Activated CD8-positive, alpha-beta memory T cell treated with anti-CD3 and anti-CD28 coated beads for 36 hours (primary cell): ENCODE data around the gene MMRN2. TPM values are rescaled to one million over a fixed set of nuclear protein-coding genes. Genes with fewer than 3 reads are reported as not detected.
"Not testable (repeated sequence)": the region's sequence is repeated elsewhere in the genome, so short reads cannot be mapped to it uniquely, and the experiment has no call there.

Experiments
- CTCF ChIA-PET: fragments of 350-600 bp; sonication (Branson Sonifier 250); formaldehyde crosslinking; loops from one replicate; lab custom pipeline; 2021; ENCODE audit warnings: antibody characterized with exemption; lab: Charles Lee
- POLR2A ChIA-PET: fragments of 350-600 bp; sonication (Branson Sonifier 250); formaldehyde crosslinking; loops from one replicate; lab custom pipeline; 2021; ENCODE audit warnings: antibody characterized with exemption; lab: Charles Lee
- total RNA-seq, 2 experiments: library from RNA; stranded (reverse); gene quantifications; one replicate each; pipeline ENCODE4 v1.2.3, GENCODE V29; 2021

Gene MMRN2
- total RNA-seq, result not detected

- POLR2A ChIA-PET, result no interaction called here
- CTCF ChIA-PET, result interaction anchor here (1.5 to 1.9 kb wide), 2 partner anchors 18 kb away, joined by 6 to 12 read pairs; no protein-coding TSS in a partner anchor
Observed at GRCh38 chr10:86957471-86958115, at the start of gene MMRN2. TSS of gene MMRN2 (minus strand) at chr10:86957615. CDS start at chr10:86957541, 74 bp downstream.

DNA sequence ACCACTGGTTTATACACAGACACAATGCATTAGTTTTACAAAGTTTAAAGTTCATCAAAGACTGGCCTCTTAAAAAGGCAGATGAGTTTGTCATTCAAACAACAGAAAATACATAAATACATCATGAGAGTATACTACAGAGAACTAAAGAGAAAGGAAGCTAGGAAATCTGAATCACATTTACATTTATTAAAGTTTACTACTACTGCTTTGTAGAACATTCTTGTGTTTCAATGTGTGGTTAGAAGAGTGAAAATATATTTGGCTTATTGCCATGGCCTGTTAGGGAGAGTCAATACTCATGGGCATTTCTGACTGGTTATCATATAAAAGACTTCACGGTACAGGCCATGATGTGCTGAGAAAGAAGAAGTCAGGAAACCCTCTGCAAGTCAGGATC lies 49.7 kb upstream of the MMRN2 start:
- POLR2A ChIA-PET, result interaction anchor here (0.7 kb wide), 1 partner anchor 21 kb away, joined by 6 read pairs; no protein-coding TSS in a partner anchor
- CTCF ChIA-PET, result not testable (repeated sequence)

GRCh38 chr10:87000491-87000890 lies 43.1 kb upstream of the MMRN2 start:
- ChIA-PET CTCF (no interaction called here), POLR2A (no interaction called here)

DNA sequence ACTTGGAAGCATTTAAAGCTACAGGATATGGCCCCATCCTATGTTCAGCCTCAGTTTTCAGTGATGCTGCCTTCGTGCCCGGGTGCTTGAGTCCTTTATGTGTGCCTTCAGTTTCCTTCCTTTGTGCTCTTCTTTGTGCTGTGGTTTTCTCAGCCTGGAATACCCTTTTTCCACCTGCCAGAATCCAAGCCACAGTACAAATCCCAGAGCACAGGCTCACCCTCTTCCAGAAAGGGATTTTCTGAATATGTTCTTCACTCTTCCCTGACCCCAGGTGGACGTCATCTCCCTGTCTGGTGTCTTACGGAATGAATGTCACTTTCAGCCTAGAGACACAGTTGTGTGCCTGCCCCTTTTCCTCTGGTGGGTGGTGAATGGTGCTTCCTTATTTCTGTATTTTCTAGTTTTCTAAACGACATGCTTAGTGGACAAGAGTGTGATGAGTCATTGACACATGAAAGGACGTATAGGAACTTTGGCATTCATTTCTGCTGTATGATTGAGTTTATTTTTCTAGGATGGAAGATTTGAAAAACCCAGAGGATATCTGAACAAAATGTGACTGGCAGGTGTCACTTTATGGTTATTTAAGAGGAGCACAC lies 42.5 kb upstream of the MMRN2 start:
- POLR2A ChIA-PET, CTCF ChIA-PET: not testable (repeated sequence)

DNA sequence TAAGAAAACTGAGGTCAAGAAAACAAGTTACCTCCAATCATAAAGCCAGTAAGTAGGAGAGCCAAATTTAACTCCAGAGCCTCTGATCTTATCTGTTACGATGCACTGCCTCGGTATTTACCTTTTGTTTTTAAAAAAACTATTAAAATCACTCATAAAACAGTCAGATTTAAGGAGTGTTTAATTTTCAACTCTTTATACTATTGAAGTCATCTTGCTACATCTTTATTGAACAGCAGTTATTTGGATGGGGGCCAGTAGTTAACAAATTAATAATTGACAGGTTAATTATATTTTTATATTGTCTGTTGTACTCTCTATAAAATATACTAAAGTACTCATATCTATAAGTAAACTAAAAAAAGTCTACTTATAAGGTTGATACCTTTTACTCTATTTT lies 35.5 kb upstream of the MMRN2 start:
- POLR2A ChIA-PET, result no interaction called here
- CTCF ChIA-PET, result no interaction called here

DNA sequence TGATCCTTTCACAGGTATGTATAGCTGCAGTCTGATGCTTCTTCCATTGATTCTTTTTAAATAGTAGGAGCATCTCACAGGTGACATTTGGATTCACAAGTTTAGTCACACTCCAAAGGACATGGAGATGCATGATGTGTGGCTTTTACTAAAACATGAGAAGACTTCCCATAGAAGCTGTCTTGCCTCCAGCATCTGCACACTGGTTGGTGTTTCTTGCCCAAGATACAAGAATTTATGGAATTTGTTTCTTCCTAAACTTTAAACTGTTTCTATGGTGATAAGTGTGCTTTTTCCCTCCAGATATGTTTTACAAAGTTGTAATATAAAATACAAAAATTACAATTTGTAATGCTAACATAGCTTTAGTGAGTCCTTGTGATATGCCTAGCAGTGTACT lies 35.0 kb upstream of the MMRN2 start:
- ChIA-PET CTCF (interaction anchor here (0.6 kb wide), 1 partner anchor 53 kb away, joined by 3 read pairs; no protein-coding TSS in a partner anchor), POLR2A (no interaction called here)

DNA sequence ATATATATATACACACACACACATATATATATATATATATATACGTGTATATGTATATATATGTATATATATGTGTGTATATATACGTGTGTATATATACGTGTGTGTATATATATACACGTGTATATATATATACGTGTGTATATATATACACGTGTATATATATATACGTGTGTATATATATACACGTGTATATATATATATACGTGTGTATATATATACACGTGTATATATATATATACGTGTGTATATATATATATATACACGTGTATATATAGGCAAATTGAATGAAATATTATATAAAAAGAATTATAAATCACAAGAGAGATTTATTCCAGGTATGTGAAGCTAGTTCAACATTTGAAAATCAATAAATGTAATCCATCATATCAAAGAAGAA lies 33.9 kb upstream of the MMRN2 start:
- CTCF ChIA-PET, POLR2A ChIA-PET: not testable (repeated sequence)

DNA sequence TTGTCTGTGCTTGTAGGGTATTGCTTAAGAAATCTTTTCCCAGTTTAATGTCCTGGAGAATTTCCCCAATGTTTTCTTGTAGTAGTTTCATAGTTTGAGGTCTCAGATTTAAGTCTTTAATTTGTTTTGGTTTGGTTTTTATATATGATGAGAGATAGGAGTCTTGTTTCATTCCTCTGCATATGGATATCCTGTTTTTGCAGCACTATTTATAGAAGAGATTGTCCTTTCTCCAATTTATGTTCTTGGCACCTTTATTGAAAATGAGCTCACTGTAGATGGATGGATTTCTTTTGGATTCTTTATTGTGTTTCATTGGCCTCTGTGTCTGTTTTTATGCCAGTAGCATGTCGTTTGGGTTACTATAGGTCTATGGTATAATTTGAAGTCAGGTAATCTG lies 31.1 kb upstream of the MMRN2 start:
- ChIA-PET CTCF (no interaction called here), POLR2A (no interaction called here)

- CTCF ChIA-PET, POLR2A ChIA-PET: not testable (repeated sequence)
Observed at GRCh38 chr10:86984498-86984897, 27.1 kb upstream of the MMRN2 start.

- ChIA-PET CTCF (no interaction called here), POLR2A (no interaction called here)
Observed at GRCh38 chr10:86981716-86982115, 24.3 kb upstream of the MMRN2 start.

DNA sequence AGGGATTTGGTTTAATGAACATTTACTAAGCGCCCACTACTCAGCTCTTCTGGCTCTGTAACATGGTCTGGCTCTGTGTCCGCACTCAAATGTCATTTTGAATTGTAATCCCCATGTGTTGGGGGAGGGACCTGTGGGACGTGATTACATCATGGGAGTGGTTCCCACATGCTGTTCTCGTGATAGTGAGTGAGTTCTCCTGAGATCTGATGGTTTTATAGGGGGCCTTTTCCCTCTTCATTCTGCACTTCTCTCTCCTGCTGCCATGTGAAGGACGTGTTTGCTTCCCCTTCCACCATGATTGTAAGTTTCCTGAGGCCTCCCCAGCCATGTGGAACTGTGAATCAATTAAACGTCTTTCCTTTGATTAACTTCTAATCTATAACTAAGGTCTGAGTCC lies 23.6 kb upstream of the MMRN2 start:
- POLR2A ChIA-PET, CTCF ChIA-PET: not testable (repeated sequence)

GRCh38 chr10:86979977-86980448 lies 22.6 kb upstream of the MMRN2 start:
- ChIA-PET CTCF (no interaction called here), POLR2A (no interaction called here)

GRCh38 chr10:86979296-86979818 lies 21.9 kb upstream of the MMRN2 start:
- CTCF ChIA-PET, result no interaction called here
- POLR2A ChIA-PET, result no interaction called here

- CTCF ChIA-PET, result interaction anchor here (1.1 kb wide), 1 partner anchor 12 kb away, joined by 3 read pairs; no protein-coding TSS in a partner anchor
- POLR2A ChIA-PET, result not testable (repeated sequence)
Observed at GRCh38 chr10:86978457-86978856, 21.0 kb upstream of the MMRN2 start.

DNA sequence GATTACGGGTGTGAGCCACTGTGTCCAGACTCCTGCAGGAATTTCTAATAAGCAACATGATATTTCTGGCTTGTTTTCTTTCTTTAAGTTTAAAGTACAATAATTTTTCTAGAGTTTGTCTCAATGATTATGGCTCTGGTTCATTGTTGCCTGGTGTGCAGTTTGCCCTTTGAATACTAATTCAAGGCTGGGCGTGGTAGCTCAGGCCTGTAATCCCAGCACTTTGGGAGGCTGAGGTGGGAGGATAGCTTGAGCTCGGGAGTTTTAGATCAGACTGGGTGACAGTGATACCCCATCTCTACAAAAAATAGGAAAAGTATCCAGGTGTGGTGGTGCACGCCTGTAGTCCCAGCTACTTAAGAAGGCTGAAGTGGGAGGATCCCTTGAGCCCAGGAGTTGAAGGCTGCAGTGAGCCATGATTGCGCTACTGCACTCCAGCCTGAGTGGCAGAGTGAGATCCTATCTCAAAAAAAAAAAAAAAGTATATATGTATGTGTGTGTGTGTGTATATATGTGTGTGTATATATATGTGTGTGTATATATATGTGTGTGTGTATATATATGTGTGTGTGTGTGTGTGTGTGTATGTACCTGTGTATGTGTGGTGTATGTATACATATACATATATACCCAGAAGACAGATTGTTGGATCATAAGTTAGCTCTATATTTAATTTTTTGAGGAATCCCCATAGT lies 19.1 kb upstream of the MMRN2 start:
- ChIA-PET CTCF (interaction anchor here (0.6 kb wide), 2 partner anchors 47 to 98 kb away, joined by 3 to 4 read pairs; no protein-coding TSS in a partner anchor), POLR2A (no interaction called here)

GRCh38 chr10:86974484-86974883 lies 17.1 kb upstream of the MMRN2 start:
- CTCF ChIA-PET, result interaction anchor here (0.7 kb wide), 1 partner anchor 109 kb away, joined by 3 read pairs; no protein-coding TSS in a partner anchor

GRCh38 chr10:86972613-86973380 lies 15.4 kb upstream of the MMRN2 start:
- POLR2A ChIA-PET, result no interaction called here
- CTCF ChIA-PET, result no interaction called here

More at GRCh38 chr10:86974484-86974883, 17.1 kb upstream of the MMRN2 start:
- POLR2A ChIA-PET, result no interaction called here

DNA sequence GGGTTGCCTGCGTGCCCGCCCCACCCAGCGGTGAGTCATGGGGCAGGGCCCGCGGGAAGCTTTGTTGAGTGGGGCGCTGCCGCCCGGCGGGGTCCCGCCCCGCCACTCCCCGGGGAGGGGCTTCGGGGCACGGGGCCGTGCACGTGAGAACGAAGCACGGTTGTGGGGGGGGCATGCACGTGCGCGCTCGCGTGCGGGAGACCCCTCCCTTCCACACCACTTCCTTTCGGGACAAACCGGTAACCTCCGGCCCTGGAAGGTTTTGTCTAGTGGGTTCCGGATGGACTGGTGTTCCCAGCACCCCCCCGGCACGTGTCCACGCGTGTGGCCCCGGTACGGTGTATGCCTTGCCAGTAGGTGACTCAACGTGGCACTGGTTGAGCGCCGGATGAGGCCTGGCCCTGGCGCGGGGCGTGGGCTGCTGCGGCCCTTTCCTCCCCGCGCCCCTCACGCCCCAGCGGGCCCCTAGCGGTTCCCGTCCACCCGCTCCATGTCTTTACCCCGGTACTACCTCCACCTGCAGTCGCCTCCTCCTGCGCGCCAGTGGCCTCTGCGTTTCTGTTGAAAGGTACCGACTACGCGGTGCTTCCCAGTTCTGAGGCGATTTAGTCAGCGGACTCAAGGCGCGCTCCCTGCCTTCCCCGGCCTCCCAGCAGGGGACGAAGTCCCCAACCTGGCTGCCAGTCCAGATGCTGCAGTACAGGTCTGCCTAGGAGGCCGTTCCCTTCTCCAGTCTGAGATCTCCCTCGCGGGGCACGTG lies 14.0 kb upstream of the MMRN2 start:
- POLR2A ChIA-PET, result interaction anchor here (1.0 kb wide), 1 partner anchor 122 kb away, joined by 5 read pairs; no protein-coding TSS in a partner anchor
- CTCF ChIA-PET, result interaction anchor here (1.5 kb wide), 1 partner anchor 11 kb away, joined by 4 read pairs; no protein-coding TSS in a partner anchor
